B cell (primary cell): ENCODE results near the gene VANGL1. TPM values are rescaled to one million over a fixed set of nuclear protein-coding genes. Genes with fewer than 3 reads are reported as not detected.

Source experiments
- ATAC-seq: fragments of 200-7000 bp; cut with Tn5 transposase; one replicate; pipeline ENCODE4 v1.10.0; 2021; ENCODE audit warnings: low read depth, mild to moderate bottlenecking, moderate number of reproducible peaks, moderate library complexity
- CTCF ChIA-PET: fragments of 350-600 bp; sonication (Branson Sonifier 250); formaldehyde crosslinking; loops from one replicate; lab custom pipeline; 2021; ENCODE audit warnings: antibody characterized with exemption, inconsistent platforms; lab: Charles Lee
- POLR2A ChIA-PET: fragments of 350-600 bp; sonication (Branson Sonifier 250); formaldehyde crosslinking; loops from one replicate; lab custom pipeline; 2021; ENCODE audit warnings: antibody characterized with exemption; lab: Charles Lee
- DNase-seq: peaks from one replicate; pipeline ENCODE4 v3.0.0; 2013
- H2AFZ ChIP-seq: 2 replicates; pipeline ENCODE4 v1.6.1; 2012; ENCODE audit warnings: mild to moderate bottlenecking, low read depth, low read length; ENCODE audit not compliant: insufficient read depth, poor library complexity, severe bottlenecking
- H3K27ac ChIP-seq, 2 donors: 1 replicate in 1 of 2; 2 replicates in 1 of 2; pipeline ENCODE4 v1.5.1; 2012 to 2013; ENCODE audit warnings: low read length in 2 of 2, mild to moderate bottlenecking in 2 of 2, moderate library complexity in 1 of 2
- H3K27me3 ChIP-seq, 4 experiments: fragments of 200-600 bp in 1 of 4; sonication (generic) in 1 of 4; replicated peaks in 1 of 4; 1 replicate in 2 of 4; 2 replicates in 2 of 4; pipeline versions ENCODE4 v1.6.1 to v1.7.0; 2013 to 2016; ENCODE audit warnings: low read length in 3 of 4, mild to moderate bottlenecking in 2 of 4, mixed read lengths in 1 of 4, moderate library complexity in 1 of 4; ENCODE audit not compliant: insufficient read depth in 4 of 4, control insufficient read depth in 3 of 4; ENCODE audit errors: control extremely low read depth in 1 of 4
- H3K36me3 ChIP-seq, 2 experiments: replicated peaks in 1 of 2; 1 replicate in 1 of 2; 2 replicates in 1 of 2; pipeline versions ENCODE4 v1.6.1 to v1.7.1; 2013; ENCODE audit warnings: low read length in 1 of 2; ENCODE audit not compliant: insufficient read depth in 2 of 2, control insufficient read depth in 1 of 2; ENCODE audit errors: control extremely low read depth in 1 of 2, extremely low read depth in 1 of 2
- H3K4me1 ChIP-seq, 2 donors: fragments of 200-600 bp in 1 of 2; sonication (generic) in 1 of 2; 1 replicate in 1 of 2; 2 replicates in 1 of 2; pipeline versions ENCODE4 v1.5.1 to v1.6.1; 2013 to 2017; ENCODE audit warnings: low read length in 2 of 2; ENCODE audit not compliant: control insufficient read depth in 2 of 2, insufficient read depth in 2 of 2
- H3K4me2 ChIP-seq: replicated peaks from 2 replicates; pipeline ENCODE3; 2012; ENCODE audit warnings: mild to moderate bottlenecking, low read depth, low read length; ENCODE audit not compliant: poor library complexity, severe bottlenecking
- H3K4me3 ChIP-seq, 5 experiments: fragments of 200-600 bp in 1 of 5; sonication (generic) in 1 of 5; 1 replicate in 3 of 5; 2 replicates in 2 of 5; pipeline versions ENCODE4 v1.5.1 to v1.7.0; 2011 to 2016; ENCODE audit warnings: low read length in 4 of 5, mild to moderate bottlenecking in 4 of 5, low read depth in 2 of 5, control low read depth in 1 of 5, moderate library complexity in 1 of 5; ENCODE audit not compliant: insufficient read depth in 1 of 5; ENCODE audit errors: control extremely low read depth in 1 of 5, extremely low read depth in 1 of 5
- H3K79me2 ChIP-seq: fragments of 200-600 bp; sonication (generic); one replicate; pipeline ENCODE4 v1.6.0; 2016; ENCODE audit warnings: low read length; ENCODE audit not compliant: control insufficient read depth, insufficient read depth
- H3K9ac ChIP-seq: fragments of 200-600 bp; sonication (generic); 2 replicates; pipeline ENCODE4 v1.6.1; 2017; ENCODE audit warnings: mild to moderate bottlenecking, low read length, moderate library complexity
- H3K9me3 ChIP-seq, 3 donors: one replicate each; pipeline versions ENCODE4 v1.6.1 to v1.7.1; 2013; ENCODE audit warnings: low read length in 2 of 3; ENCODE audit not compliant: control insufficient read depth in 2 of 3, insufficient read depth in 1 of 3; ENCODE audit errors: control extremely low read depth in 1 of 3
- H4K20me1 ChIP-seq: 2 replicates; pipeline ENCODE4 v1.6.0; 2012; ENCODE audit warnings: mild to moderate bottlenecking, low read length; ENCODE audit not compliant: insufficient read depth, control insufficient read depth, poor library complexity, severe bottlenecking
- H3K27ac Mint-ChIP-seq: one replicate; pipeline ENCODE4 v1.8.0; 2021; ENCODE audit warnings: mixed read lengths
- H3K27me3 Mint-ChIP-seq: one replicate; pipeline ENCODE4 v1.8.0; 2021; ENCODE audit warnings: mixed read lengths
- H3K4me1 Mint-ChIP-seq: one replicate; pipeline ENCODE4 v1.8.0; 2021; ENCODE audit warnings: mixed read lengths
- H3K4me3 Mint-ChIP-seq: one replicate; pipeline ENCODE4 v1.8.0; 2021; ENCODE audit warnings: mixed read lengths
- H3K9me3 Mint-ChIP-seq: one replicate; pipeline ENCODE4 v1.8.0; 2022; ENCODE audit warnings: mixed read lengths; ENCODE audit not compliant: insufficient read depth
- EZH2 ChIP-seq: IDR thresholded peaks from 2 replicates; pipeline ENCODE4 v1.6.1; 2012; ENCODE audit warnings: borderline replicate concordance, low read depth, mild to moderate bottlenecking, moderate library complexity, low read length; ENCODE audit not compliant: insufficient read depth, poor library complexity, severe bottlenecking
- WGBS: methylation state at CpG from one replicate; pipeline ENCODE4 v1.1.5; 2013; ENCODE audit warnings: missing lambda C conversion rate; ENCODE audit not compliant: insufficient coverage; 5-methylcytosine and 5-hydroxymethylcytosine counted together
- intact Hi-C: fragments of 100-400 bp; cut with micrococcal nuclease; formaldehyde crosslinking; loops from one replicate; pipeline ENCODE4 v1.10.0; 2022
- polyA plus RNA-seq: library from polyadenylated mRNA; depleted of rRNA; stranded (reverse); fragments of >200 nt; gene quantifications from 2 replicates; pipeline ENCODE4 v1.2.3, GENCODE V29; 2012
- total RNA-seq, 2 donors: library from RNA; stranded (reverse); fragments of 120-200 nt in 1 of 2; gene quantifications; 1 replicate in 1 of 2; 2 replicates in 1 of 2; pipeline versions ENCODE4 v1.2.3 to v1.2.4, GENCODE V29; 2013 to 2022
- TF ChIP-seq, protein P1 (sequence below): fragments of 200-600 bp; IDR thresholded peaks from one replicate; pipeline ENCODE4 v1.8.0; 2022; ENCODE audit warnings: antibody characterized with exemption, mild to moderate bottlenecking

VANGL1 gene
- total and polyA plus RNA-seq, 2 donors (not counting 1 experiment from before 2014, with no cell fraction given), result 0.21 to 0.30 TPM

DNA sequence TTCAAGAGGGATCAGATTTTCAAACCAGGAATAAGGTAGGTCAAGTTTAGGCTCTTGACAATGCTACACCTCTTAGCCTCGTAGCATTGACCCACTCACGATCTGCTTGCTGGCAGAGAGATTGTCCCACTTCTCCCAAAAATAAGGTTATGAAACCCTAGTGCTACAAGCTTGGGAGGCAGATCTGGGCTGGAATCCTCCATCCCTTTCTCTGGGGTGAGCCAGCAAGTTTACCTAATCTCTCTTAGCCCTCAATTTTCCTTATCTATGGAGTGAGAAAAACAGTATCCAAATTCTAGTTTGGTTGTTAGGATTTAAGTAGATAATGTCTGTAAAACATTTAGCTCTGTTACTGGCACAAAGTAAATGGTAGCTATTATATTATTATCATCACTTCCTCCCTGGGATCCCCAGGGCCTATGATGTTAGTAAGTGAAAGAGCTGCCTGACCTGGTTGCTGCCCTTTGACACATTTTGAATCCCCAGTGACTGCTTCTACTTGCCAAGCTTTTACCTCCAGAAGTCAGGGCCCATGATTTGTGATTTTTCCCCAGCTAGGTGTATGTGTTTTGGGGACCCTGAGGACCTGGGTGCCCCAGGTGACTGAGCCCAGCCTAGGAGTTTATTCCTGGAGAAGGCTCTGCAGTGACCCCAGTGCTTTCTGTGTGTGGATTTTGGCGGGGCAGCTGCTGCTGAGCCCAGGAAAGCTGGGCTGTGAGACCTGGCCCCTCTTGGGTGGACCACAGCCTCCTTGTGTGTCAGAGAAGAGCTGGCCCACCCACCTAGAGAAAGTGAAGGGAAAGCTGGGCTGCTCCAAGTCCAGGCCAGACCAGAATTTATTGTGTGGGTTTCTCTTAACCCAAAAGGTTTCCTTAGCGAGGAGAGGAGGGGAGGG, 48.2 kb upstream of the VANGL1 start:
- Histone ChIP-seq H3K27me3 (peaks cover 0 to 3% (median 0%) of the 10 kb centered on the region in 4 experiments), H2AFZ (no peak overlapping the region), H3K27ac (no peak overlapping the region), H3K4me2 (no peak overlapping the region), H4K20me1 (no peaks in the 10 kb centered on the region), H3K9ac (no peak overlapping the region), H3K4me3 (no peak overlapping the region), H3K36me3 (no peaks in the 10 kb centered on the region), H3K4me1 (no peaks in the 10 kb centered on the region), H3K79me2 (no peaks in the 10 kb centered on the region), H3K9me3 (peaks cover 0 to 4% (median 2%) of the 10 kb centered on the region in 3 donors)
- DNase-seq (no peak), ATAC-seq (no peak)
- no peaks in the 10 kb centered on the region for H3K9me3 Mint-ChIP-seq
- no peak overlapping the region for H3K4me3 Mint-ChIP-seq
- intact Hi-C loops, result no loop called here
- CTCF ChIA-PET, result interaction anchor here (1.1 kb wide), 1 partner anchor 112 kb away, joined by 3 read pairs; no protein-coding TSS in a partner anchor
- H3K27ac Mint-ChIP-seq, result no peak overlapping the region
- H3K4me1 Mint-ChIP-seq, result no peaks in the 10 kb centered on the region
- WGBS, result 89% methylated on average over 3 of the region's 4 CpGs
- H3K27me3 Mint-ChIP-seq, result peaks cover 3% of the 10 kb centered on the region
- TF ChIP-seq, protein P1, sequence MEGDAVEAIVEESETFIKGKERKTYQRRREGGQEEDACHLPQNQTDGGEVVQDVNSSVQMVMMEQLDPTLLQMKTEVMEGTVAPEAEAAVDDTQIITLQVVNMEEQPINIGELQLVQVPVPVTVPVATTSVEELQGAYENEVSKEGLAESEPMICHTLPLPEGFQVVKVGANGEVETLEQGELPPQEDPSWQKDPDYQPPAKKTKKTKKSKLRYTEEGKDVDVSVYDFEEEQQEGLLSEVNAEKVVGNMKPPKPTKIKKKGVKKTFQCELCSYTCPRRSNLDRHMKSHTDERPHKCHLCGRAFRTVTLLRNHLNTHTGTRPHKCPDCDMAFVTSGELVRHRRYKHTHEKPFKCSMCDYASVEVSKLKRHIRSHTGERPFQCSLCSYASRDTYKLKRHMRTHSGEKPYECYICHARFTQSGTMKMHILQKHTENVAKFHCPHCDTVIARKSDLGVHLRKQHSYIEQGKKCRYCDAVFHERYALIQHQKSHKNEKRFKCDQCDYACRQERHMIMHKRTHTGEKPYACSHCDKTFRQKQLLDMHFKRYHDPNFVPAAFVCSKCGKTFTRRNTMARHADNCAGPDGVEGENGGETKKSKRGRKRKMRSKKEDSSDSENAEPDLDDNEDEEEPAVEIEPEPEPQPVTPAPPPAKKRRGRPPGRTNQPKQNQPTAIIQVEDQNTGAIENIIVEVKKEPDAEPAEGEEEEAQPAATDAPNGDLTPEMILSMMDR, result no peak
- no peak for TF ChIP-seq EZH2
- POLR2A ChIA-PET, result no interaction called here

DNA sequence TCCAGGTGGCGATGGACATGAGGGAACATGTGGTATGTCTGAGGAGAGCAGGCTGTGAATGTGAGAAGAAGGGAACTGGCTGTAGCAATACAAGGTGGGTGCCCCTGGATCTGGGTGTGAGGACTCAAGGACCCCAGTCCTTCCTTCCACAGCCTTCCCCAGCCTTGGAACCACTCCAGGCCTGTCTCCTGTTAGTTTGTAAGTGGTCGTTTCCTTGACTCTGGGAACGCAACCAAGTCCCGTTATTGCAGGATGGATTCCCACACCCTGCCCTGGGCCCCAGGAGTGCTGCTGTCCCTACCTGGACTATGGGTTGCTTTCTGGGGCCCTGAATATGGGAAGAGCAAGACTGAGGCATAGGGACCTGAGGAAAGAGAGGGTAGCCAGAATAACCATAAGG, 47.2 kb upstream of the VANGL1 start:
- Mint-ChIP-seq H3K27me3 (peaks cover 4% of the 10 kb centered on the region), H3K4me3 (no peak overlapping the region), H3K9me3 (no peaks in the 10 kb centered on the region), H3K27ac (no peak overlapping the region), H3K4me1 (no peaks in the 10 kb centered on the region)
- Histone ChIP-seq H3K9me3 (peaks cover 0 to 2% (median 2%) of the 10 kb centered on the region in 3 donors), H3K4me3 (no peak overlapping the region), H4K20me1 (no peaks in the 10 kb centered on the region), H3K9ac (no peak overlapping the region), H3K27ac (no peak overlapping the region), H3K4me1 (no peaks in the 10 kb centered on the region), H3K4me2 (no peak overlapping the region), H3K36me3 (no peaks in the 10 kb centered on the region), H2AFZ (no peak overlapping the region), H3K79me2 (no peaks in the 10 kb centered on the region), H3K27me3 (peaks cover 0 to 3% (median 0%) of the 10 kb centered on the region in 4 experiments)
- POLR2A ChIA-PET, result no interaction called here
- DNase-seq, result no peak
- CTCF ChIA-PET, result no interaction called here
- no peak for ATAC-seq
- TF ChIP-seq, protein P1, result no peak
- no peak for TF ChIP-seq EZH2
- intact Hi-C loops, result no loop called here
- 71% methylated on average over 4 of the region's 4 CpGs for WGBS
